GM08714 (cell line): ENCODE data around the gene NTSR1.

Source experiments
- H3K4me3 ChIP-seq: fragments of 200-500 bp; sonication (Bioruptor generic); 2 replicates; pipeline ENCODE4 v1.5.1; 2014; ENCODE audit warnings: mild to moderate bottlenecking, low read length, inconsistent platforms
- ZNF274 ChIP-seq: IDR thresholded peaks from 2 replicates; pipeline ENCODE4 v1.6.1; 2012; ENCODE audit warnings: mild to moderate bottlenecking, low read depth, low read length

The NTSR1 gene

DNA sequence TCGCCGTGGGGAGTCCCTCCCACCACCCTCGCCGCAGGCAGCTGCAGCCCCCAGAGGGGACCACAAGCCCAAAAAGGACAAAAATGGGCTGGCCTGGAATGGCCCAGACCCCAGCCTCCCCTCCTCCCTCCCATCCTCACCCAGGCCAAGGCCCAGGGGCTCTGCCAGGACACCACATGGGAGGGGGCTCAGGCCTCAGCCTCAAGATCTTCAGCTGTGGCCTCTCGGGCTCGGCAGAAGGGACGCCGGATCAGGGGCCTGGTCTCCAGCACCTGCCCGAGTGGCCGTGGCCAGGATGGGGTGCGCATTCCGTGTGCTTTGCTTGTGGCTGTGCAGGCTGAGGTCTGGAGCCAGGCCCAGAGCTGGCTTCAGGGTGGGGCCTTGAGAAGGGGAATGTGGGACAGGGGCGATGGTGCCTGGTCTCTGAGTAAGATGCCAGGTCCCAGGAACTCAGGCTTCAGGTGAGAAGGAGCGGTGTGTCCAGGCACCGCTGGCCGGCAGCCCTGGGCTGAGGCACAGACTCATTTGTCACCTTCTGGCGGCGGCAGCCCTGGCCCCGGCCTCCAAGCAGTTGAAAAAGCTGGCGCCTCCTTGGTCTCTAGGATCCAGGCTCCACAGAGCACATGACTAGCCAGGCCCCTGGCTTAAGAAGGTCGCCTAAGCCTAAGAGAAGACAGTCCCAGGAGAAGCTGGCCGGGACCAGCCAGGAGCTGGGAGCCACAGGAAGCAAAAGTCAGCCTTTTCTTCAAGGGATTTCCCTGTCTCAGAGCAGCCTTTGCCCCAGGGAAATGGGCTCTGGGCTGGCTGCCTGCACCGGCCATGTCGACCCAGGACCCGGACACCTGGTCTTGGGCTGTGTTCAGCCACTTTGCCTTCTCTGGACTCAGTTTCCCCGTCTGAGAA lies 52.5 kb downstream of the NTSR1 start:
- no peak for TF ChIP-seq ZNF274
- no peak overlapping the region for H3K4me3 ChIP-seq

DNA sequence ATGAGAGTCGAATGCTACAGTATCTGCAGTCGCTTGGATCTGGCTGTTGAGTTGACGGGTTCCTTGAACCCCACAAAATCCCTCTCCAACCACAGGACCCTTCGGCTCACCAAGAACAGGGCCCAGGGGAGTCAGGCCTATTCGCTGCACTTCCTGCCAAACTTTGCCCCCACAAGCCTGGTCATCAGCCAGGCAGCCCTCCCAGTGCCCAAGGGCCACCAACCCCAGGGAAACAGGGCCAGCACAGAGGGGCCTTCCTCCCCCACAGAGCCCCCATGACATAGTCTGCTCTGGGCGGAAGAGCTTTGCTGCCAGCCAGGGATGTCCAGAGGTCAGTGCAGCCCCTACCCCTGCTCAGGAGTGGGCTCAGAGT lies 53.1 kb downstream of the NTSR1 start:
- no peak overlapping the region for H3K4me3 ChIP-seq
- TF ChIP-seq ZNF274 = no peak

DNA sequence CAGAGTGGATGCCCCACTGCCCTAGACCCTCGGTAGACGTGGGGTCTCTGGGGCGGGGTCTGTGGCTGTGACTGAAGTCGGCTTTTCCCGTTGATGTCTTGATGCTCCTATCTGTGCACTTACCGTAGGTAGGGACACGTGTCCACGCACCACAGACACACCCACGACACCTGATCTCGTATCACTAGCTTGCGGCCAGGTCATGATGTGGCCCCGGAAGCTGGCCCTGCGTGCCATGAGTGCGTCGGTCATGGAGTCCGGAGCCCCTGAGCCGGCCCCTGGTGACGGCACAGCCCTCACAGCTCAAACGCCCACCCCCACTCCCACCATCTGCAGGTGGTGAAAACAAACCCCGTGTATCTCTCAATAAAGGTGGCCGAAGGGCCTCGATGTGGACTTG lies 53.7 kb downstream of the NTSR1 start:
- no peak overlapping the region for H3K4me3 ChIP-seq
- no peak for TF ChIP-seq ZNF274

DNA sequence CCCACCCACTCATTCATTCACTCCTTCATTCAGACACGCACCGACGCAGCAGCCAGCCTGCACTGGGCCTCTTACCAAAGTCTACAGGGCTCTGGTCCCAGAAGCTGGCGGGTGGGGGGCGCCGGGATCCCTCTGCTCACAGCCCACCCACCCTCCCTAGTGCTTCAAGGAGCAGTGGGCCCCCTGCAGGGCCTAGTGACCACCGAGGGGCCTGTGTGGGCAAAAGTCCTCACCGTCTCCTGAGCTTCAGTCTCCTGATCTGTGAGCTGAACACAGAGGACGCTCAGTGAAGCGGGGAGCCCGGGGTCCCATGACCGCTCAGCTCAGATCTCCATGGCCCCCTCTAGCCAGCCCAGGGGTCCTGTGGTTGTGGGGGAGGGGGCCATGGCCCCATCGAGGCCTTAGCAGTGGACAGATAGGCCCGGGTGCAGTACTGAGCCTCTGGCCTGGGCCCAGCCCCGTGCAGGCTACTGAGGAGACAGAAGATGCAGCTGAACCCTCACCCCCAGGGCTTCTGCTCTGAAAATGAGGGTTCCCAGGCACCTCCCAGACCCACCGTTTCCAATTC lies 54.2 kb downstream of the NTSR1 start:
- no peak for TF ChIP-seq ZNF274
- no peak overlapping the region for H3K4me3 ChIP-seq

DNA sequence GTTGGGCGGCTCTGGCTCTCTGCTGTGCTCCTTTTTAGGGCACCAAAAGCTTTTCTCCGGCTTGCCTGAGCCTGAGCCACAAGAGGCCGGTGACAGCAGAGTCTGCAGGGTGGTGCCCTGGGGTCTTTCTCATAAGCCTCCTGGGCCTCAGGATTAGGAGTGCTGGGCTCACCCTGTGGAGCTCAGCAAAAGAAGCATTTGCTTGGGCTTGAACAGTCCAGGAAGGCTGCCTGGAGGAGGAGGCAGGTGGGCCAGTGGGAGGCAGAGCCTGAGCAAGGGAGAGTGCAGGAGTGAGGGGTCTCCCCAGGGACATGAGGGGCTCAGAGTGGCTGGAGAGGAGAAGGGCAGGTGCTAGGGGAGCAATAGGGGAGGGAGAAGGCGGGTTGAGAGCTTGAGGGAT lies 54.8 kb downstream of the NTSR1 start:
- no peak for TF ChIP-seq ZNF274
- no peak overlapping the region for H3K4me3 ChIP-seq

DNA sequence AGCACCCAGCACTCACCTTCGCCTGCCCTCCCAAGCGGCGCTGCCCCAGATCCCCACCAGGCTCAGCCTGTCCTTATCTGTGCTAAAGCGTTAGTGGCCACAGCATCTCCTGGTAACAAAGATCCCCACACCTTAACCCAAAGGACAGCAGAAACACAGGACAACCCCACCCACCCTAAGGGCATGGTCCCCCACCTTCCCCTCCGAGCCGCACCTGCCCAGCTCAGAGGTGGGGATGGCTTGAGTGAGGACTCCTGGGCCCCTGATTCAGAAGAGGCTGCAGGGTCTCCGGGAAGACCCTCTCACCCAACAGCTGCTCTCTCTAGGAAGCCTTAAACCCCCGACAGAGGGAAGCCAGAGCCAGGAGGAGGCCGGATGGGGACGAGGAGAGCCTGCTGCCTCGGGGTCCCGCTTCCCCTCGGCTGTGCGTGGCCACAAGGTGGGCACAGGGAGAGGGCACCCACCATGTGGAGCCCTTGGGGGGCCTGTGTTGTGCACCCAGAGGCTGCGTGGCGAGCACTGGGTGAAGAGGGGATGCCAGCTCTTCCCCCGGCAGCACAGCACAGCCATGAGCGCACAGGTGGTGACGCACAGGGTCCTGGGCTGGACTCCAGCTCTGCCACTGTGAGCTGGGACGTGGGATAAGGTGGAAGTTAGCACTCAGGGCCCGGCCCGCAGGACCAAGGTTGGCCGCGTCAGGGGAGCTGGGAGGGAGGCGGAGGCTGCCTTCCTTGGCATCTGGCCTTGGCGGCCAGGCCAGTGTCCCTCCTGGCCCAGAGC lies 55.7 kb downstream of the NTSR1 start:
- no peak overlapping the region for H3K4me3 ChIP-seq
- no peak for TF ChIP-seq ZNF274

DNA sequence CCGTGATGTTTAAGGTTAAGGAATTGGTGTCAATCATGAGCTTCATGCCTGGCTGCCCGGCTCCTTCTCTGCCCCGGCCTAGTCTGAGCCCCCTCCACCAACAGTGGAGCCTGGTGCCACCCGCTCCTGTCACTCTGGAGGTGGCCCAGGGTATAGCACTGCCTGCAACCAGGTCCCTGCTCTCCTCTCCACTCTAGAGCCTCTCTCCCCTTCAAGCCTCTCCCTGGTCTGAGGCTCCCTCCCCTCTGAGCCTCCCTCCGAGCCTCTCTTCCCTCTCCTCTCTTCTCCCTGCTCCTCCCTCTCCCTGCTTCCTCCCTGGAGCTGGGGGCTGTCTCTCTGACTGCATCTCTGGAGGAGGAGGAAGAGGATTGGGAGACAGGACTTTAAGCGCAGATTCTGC lies 56.4 kb downstream of the NTSR1 start:
- TF ChIP-seq ZNF274 = no peak
- no peak overlapping the region for H3K4me3 ChIP-seq

DNA sequence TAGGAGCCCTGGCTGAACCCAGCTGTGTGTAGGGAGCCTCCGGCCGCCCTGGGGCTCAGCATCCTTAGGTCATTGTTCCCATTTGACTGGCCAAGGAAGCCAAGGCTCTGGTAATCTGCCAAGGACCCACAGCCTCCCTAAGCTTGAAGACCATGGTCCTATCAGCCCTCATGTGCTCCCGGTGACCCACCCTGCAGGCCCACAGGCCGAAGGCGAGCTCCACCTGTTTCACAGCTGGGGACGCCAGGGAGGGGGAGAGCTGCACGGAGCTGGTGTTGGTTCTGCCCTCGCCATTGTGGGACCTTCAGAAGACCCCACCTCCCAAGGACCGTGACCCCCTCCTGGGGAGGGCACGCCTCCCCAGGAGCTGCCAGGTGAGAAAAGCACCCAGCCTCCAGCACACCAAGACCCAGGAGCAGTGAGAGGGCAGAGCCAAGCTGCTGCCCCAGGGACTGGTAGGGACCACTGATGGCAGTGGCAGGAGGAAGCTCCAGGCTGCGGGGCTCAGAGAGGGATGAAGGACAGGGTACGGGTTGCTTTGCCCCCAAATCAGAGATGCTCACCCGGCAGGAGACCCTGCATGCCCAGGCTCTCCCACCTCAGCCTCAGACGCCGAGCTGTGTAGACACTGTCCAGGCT lies 56.9 kb downstream of the NTSR1 start:
- no peak for TF ChIP-seq ZNF274

DNA sequence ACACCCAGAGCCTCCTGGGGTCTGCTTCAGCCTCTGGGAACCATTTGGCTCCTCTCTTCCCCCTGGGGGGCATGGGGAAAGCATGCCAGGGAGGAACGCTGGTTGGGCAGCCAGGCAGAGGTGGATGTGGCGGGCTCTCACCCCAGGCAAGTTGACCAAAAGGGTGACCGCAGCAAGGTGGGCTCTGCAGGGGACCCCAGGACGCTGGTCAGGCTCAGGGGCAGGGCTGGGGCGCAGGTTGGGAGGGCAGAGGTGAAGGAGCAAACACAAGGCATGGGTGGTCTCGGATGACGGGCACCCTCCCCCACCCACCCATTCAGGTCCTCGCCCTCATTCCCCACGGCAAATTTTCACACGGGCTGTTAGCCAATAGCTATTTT lies 57.4 kb downstream of the NTSR1 start:
- no peak for TF ChIP-seq ZNF274
- H3K4me3 ChIP-seq = no peak overlapping the region

More for the DNA sequence above, 56.9 kb downstream of the NTSR1 start:
- H3K4me3 ChIP-seq = no peak overlapping the region

DNA sequence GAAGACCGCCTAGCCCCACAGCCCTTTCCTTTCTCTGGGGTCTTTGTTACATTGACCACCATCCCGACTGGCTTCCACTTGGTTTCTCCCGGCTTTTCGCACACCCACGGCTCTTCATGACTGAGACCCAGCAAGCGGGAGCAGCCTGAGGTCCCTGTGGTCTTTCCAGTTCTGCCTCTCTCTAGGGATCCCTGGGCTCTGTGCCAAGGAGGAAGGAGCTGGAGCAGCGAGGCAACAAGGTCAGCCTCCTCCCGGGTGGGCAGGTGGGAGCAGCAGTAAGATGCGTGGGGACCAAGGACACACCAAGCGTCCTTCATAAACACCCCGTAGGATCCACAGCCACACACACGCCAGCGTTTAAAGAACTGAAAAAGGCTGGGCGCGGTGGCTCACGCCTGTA lies 58.1 kb downstream of the NTSR1 start:
- TF ChIP-seq ZNF274 = no peak
- H3K4me3 ChIP-seq = no peak overlapping the region

DNA sequence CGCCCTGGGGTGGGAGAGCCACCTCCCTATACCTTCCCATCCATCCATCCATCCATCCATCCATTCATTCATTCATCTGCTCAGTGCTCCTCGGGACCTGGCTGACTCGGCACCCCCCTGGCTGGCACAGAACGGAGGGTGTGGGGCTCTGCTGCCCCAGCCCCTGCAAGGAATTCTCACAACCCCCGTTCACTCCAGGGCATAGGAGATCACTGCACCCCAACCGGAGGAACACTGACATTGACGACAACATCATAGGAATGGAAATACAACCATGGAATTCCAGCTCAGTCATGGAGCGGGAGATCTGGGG lies 59.6 kb downstream of the NTSR1 start:
- no peak overlapping the region for H3K4me3 ChIP-seq
- TF ChIP-seq ZNF274 = no peak

DNA sequence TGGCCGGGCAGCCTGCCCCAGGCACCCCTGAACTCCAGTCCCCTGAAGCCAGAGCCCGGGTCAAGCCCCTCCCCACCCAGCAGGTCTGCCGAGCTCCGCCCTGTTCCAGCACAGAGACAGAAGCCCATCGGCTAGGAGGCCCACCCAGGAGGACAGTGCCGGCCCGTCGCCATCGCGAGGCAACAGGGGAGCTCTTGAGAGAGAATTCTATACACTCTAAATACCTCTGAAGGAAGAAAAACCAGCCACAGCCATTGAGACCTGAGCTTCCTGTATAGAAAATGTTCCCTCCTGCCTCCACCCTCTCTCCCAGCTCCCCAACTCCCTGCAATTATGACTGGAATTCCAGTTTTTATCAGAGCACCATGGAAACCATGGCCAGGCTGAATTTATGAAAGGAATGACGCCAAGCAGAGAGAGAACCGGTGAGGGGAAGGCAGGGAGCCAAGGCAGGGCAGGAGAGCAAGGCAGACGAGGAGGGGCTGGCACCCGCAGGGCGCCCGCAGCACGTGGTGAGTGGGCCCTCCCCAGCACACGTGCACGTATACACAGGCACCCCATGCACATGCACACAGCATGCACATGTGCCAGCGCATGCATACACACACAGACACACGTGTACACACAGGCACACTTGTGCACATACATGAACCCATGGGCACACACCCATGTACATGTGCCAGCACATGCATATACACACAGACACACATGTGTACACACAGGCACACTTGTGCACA lies 60.1 kb downstream of the NTSR1 start:
- TF ChIP-seq ZNF274 = no peak
- no peak overlapping the region for H3K4me3 ChIP-seq

DNA sequence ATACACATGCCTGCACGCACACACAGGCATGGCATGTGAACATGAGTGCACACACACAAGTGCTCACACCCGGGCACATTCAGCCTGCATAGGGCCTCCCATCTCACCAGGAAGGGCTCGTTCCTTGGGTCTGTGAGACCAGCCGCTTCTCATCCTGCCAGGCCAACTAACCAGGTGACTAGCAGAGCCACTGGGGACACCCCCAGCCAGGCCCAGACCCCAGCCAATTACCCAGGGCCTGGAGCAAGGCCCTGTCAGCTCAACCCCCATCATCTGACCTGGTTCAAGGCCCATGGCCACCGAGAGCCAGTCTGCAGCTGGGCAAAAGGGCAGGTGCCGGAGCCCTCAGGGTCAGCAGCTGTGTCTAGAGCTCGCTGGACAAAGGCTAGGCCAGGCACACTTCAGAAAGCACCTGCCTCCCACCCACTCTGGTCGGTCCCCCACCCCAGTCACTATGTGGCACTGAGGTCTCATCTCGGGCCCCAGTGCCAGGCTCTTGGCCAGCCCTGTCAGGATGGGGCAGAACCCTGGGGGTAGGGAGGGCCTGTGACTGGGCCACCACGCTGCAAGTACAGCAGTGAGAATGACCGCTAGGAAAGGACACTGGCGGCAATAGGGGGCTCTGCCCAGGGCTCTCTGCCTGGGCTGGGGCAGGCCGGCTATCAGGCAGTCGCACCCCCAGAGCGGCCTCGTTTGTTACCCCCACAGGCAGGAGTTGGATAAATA lies 60.9 kb downstream of the NTSR1 start:
- TF ChIP-seq ZNF274 = no peak

More for the DNA sequence above, 60.9 kb downstream of the NTSR1 start:
- no peak overlapping the region for H3K4me3 ChIP-seq
